ENCODE results near the gene SFMBT2.

DNA sequence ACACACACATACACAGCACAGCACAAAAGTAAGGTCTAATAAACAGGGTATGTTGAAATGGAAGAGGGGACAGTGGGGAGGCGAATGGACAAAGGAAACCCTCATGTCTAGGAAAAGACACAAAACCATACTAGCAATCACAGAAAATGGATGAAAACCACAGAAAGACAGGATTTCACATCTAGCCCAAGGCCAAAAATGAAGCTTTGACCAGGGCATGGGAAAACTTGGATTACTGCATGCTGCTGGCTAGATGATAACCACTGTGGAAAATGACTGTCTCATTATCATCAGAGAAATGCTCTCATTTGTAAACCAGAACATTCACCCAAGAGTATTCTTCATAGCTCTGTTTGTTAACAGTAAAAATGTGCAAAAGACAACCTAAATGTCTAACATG, 88.2 kb downstream of the SFMBT2 start:
- TF ChIP-seq YY1 (IDR thresholded peaks at IDR 0.05; ENCODE audit: insufficient read depth, insufficient replicate concordance, low read depth, low read length), result no peak
- no peak for TF ChIP-seq ZNF407 (CRISPR knock-in tag; IDR thresholded peaks at IDR 0.05; ENCODE audit: not compliant biosample characterization)
- TF ChIP-seq CTCF (CRISPR knock-in tag; IDR thresholded peaks at IDR 0.05), result no peak
- TF ChIP-seq ZNF530 (CRISPR knock-in tag; IDR thresholded peaks at IDR 0.05; ENCODE audit: low read depth), result no peak
- TF ChIP-seq ZIK1 (CRISPR knock-in tag; IDR thresholded peaks at IDR 0.05; ENCODE audit: borderline replicate concordance, low read depth), result no peak
- no peak for TF ChIP-seq HNRNPL (IDR thresholded peaks at IDR 0.05; ENCODE audit: low read depth, low read length)
- TF ChIP-seq ZNF670 (CRISPR knock-in tag; IDR thresholded peaks at IDR 0.05; ENCODE audit: borderline replicate concordance), result no peak
- no peak for TF ChIP-seq HNRNPK (IDR thresholded peaks at IDR 0.05; ENCODE audit: low read depth, low read length, poor library complexity, severe bottlenecking)
- no peak for TF ChIP-seq ERF (CRISPR knock-in tag; IDR thresholded peaks at IDR 0.05)
- no peak for TF ChIP-seq ZBTB21 (CRISPR knock-in tag; IDR thresholded peaks at IDR 0.05)

Data from HepG2 (cell line).